GM06990 (cell line): Measurements from ENCODE around the gene TLR7.
A peak's percentile ranks its signal among the peaks of the same experiment; 100 is the strongest.

ENCODE experiments used
- DNase-seq: peaks from one replicate; pipeline ENCODE4 v3.0.0-alpha.2; 2011; ENCODE audit not compliant: insufficient read length; ENCODE audit errors: extremely low read depth
- H3K27me3 ChIP-seq: replicated peaks from 2 replicates; pipeline ENCODE4 v1.6.0; 2011; ENCODE audit warnings: low read length; ENCODE audit not compliant: control insufficient read depth, insufficient read depth
- H3K36me3 ChIP-seq: 2 replicates; pipeline ENCODE4 v1.5.1; 2011; ENCODE audit warnings: low read length; ENCODE audit not compliant: control insufficient read depth, insufficient read depth
- H3K4me3 ChIP-seq: replicated peaks from 2 replicates; pipeline ENCODE4 v1.5.1; 2011; ENCODE audit warnings: low read depth, mild to moderate bottlenecking, control low read depth, low read length
- CTCF ChIP-seq: IDR thresholded peaks from 2 replicates; pipeline ENCODE4 v1.5.1; 2011; ENCODE audit warnings: low read length, control low read depth, mild to moderate bottlenecking, inconsistent platforms; ENCODE audit not compliant: insufficient read depth, poor library complexity, severe bottlenecking

The TLR7 gene

GRCh38 chrX:12825801-12826200 is 41.1 kb upstream of the TLR7 start:
- no peaks in the 10 kb centered on the region for H3K27me3 ChIP-seq
- no peak for TF ChIP-seq CTCF
- H3K4me3 ChIP-seq: no peak overlapping the region
- H3K36me3 ChIP-seq: no peaks in the 10 kb centered on the region
- DNase-seq: no peak

- Histone ChIP-seq H3K4me3 (peak overlapping the region; percentile 44), H3K27me3 (no peaks in the 10 kb centered on the region), H3K36me3 (no peaks in the 10 kb centered on the region)
- TF ChIP-seq CTCF: no peak
- peak; percentile 44 for DNase-seq
Observed at GRCh38 chrX:12843061-12843667, 23.7 kb upstream of the TLR7 start.

GRCh38 chrX:12843668-12844279 is 23.1 kb upstream of the TLR7 start:
- peak; percentile 72 for DNase-seq
- peak overlapping the region; percentile 44 for H3K4me3 ChIP-seq
- TF ChIP-seq CTCF: no peak

GRCh38 chrX:12844319-12844718 is 22.6 kb upstream of the TLR7 start:
- DNase-seq: no peak
- peak overlapping the region; percentile 39 for H3K4me3 ChIP-seq
- H3K27me3 ChIP-seq: no peaks in the 10 kb centered on the region
- no peak for TF ChIP-seq CTCF
- H3K36me3 ChIP-seq: no peaks in the 10 kb centered on the region

More at GRCh38 chrX:12843668-12844279, 23.1 kb upstream of the TLR7 start:
- Histone ChIP-seq H3K27me3 (no peaks in the 10 kb centered on the region), H3K36me3 (no peaks in the 10 kb centered on the region)

- TF ChIP-seq CTCF: no peak
- no peak for DNase-seq
- Histone ChIP-seq H3K36me3 (no peaks in the 10 kb centered on the region), H3K4me3 (no peak overlapping the region), H3K27me3 (no peaks in the 10 kb centered on the region)
Observed at GRCh38 chrX:12865359-12865758, 1.5 kb upstream of the TLR7 start.
